HG02943 (cell line): ENCODE results near the gene LEF1.

Experiments used
- ATAC-seq: cut with Tn5 transposase; IDR thresholded peaks from one replicate; pipeline ENCODE4 v1.9.1; 2021; ENCODE audit warnings: mild to moderate bottlenecking, low read depth, moderate library complexity; ENCODE audit not compliant: unreplicated experiment

The LEF1 gene

GRCh38 chr4:108152980-108153379 is 15.8 kb downstream of the LEF1 start:
- no peak for ATAC-seq

- no peak for ATAC-seq
These were observed 18.9 kb downstream of the LEF1 start for GRCh38 chr4:108149588-108150380.

GRCh38 chr4:108148316-108148715 is 20.4 kb downstream of the LEF1 start:
- no peak for ATAC-seq

- no peak for ATAC-seq
These were observed 21.9 kb downstream of the LEF1 start for GRCh38 chr4:108146819-108147218.

GRCh38 chr4:108146336-108146735 is 22.4 kb downstream of the LEF1 start:
- no peak for ATAC-seq

GRCh38 chr4:108144451-108144850 is 24.3 kb downstream of the LEF1 start:
- no peak for ATAC-seq

GRCh38 chr4:108143515-108143914 is 25.2 kb downstream of the LEF1 start:
- no peak for ATAC-seq

GRCh38 chr4:108142870-108143269 is 25.9 kb downstream of the LEF1 start:
- no peak for ATAC-seq

- no peak for ATAC-seq
These were observed 27.4 kb downstream of the LEF1 start for GRCh38 chr4:108141213-108141950.

GRCh38 chr4:108140328-108140727 is 28.4 kb downstream of the LEF1 start:
- no peak for ATAC-seq

- no peak for ATAC-seq
These were observed 29.6 kb downstream of the LEF1 start for GRCh38 chr4:108139089-108139488.

- ATAC-seq = no peak
These were observed 33.1 kb downstream of the LEF1 start for GRCh38 chr4:108135549-108136209.

- ATAC-seq = no peak
These were observed 37.8 kb downstream of the LEF1 start for GRCh38 chr4:108130955-108131354.

- ATAC-seq = no peak
These were observed 39.5 kb downstream of the LEF1 start for GRCh38 chr4:108129196-108129595.

GRCh38 chr4:108126806-108127205 is 41.9 kb downstream of the LEF1 start:
- no peak for ATAC-seq

GRCh38 chr4:108120789-108121188 is 47.9 kb downstream of the LEF1 start:
- no peak for ATAC-seq

GRCh38 chr4:108119199-108119800 is 49.4 kb downstream of the LEF1 start:
- ATAC-seq = no peak

- peak; percentile 92 for ATAC-seq
These were observed 50.2 kb downstream of the LEF1 start for GRCh38 chr4:108118505-108118904.

- ATAC-seq = no peak
These were observed 51.1 kb downstream of the LEF1 start for GRCh38 chr4:108117418-108118182.
